ENCODE results near the gene ZFR2.

ZFR2 gene

GRCh38 chr19:3803114-3803888, 65.5 kb downstream of the ZFR2 start:
- TF ChIP-seq OSR1 (CRISPR knock-in tag; IDR thresholded peaks at IDR 0.05), result no peak
- no peak for TF ChIP-seq TOX (CRISPR knock-in tag; IDR thresholded peaks at IDR 0.05; ENCODE audit: borderline replicate concordance)
- TF ChIP-seq CREB5 (CRISPR knock-in tag; IDR thresholded peaks at IDR 0.05; ENCODE audit: low read depth), result no peak
- TF ChIP-seq ZFP3 (CRISPR knock-in tag; IDR thresholded peaks at IDR 0.05), result no peak
- ATAC-seq, result no peak

DNA sequence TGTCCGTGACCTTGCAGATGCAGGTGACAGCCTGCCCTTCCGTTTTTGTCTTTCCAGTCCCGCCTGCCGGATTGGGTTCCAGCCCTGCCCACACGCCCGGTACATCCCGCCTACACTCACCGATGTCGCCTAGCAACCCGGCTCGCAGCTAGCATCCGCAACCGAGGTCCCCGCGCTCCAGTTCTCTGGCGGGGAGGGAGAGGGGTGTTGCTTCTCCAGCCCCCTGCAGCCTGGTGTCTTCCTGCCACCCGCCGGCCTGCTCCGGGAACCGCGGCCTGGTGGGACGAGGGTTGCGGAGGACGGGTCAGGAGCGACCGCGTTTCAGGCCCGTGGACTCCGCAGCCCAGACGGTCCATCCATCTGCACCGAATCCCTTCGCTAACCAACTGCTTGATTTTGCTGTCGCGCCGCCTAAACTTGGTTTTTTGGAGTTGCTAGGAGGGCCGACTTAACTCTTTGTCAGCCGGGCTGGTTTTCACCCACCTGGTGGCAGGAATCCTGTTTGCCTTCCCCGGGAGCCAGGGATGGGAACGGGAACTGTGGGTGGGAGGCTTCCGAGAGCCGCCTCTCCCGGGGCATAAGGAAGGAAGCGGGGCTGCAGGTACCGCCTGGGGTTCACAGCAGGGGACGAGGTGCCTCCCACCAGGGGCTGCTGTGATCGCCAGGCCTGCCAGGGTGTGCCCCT, 67.3 kb downstream of the ZFR2 start:
- peak; percentile 70 for ATAC-seq
- no peak for TF ChIP-seq TCF4 (CRISPR knock-in tag; IDR thresholded peaks at IDR 0.05; ENCODE audit: borderline replicate concordance)
- TF ChIP-seq, protein P1, sequence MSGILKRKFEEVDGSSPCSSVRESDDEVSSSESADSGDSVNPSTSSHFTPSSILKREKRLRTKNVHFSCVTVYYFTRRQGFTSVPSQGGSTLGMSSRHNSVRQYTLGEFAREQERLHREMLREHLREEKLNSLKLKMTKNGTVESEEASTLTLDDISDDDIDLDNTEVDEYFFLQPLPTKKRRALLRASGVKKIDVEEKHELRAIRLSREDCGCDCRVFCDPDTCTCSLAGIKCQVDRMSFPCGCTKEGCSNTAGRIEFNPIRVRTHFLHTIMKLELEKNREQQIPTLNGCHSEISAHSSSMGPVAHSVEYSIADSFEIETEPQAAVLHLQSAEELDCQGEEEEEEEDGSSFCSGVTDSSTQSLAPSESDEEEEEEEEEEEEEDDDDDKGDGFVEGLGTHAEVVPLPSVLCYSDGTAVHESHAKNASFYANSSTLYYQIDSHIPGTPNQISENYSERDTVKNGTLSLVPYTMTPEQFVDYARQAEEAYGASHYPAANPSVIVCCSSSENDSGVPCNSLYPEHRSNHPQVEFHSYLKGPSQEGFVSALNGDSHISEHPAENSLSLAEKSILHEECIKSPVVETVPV (CRISPR knock-in tag; IDR thresholded peaks at IDR 0.05), result no peak
- TF ChIP-seq, protein P2, sequence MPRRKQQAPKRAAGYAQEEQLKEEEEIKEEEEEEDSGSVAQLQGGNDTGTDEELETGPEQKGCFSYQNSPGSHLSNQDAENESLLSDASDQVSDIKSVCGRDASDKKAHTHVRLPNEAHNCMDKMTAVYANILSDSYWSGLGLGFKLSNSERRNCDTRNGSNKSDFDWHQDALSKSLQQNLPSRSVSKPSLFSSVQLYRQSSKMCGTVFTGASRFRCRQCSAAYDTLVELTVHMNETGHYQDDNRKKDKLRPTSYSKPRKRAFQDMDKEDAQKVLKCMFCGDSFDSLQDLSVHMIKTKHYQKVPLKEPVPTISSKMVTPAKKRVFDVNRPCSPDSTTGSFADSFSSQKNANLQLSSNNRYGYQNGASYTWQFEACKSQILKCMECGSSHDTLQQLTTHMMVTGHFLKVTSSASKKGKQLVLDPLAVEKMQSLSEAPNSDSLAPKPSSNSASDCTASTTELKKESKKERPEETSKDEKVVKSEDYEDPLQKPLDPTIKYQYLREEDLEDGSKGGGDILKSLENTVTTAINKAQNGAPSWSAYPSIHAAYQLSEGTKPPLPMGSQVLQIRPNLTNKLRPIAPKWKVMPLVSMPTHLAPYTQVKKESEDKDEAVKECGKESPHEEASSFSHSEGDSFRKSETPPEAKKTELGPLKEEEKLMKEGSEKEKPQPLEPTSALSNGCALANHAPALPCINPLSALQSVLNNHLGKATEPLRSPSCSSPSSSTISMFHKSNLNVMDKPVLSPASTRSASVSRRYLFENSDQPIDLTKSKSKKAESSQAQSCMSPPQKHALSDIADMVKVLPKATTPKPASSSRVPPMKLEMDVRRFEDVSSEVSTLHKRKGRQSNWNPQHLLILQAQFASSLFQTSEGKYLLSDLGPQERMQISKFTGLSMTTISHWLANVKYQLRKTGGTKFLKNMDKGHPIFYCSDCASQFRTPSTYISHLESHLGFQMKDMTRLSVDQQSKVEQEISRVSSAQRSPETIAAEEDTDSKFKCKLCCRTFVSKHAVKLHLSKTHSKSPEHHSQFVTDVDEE (CRISPR knock-in tag; IDR thresholded peaks at IDR 0.05), result no peak

DNA sequence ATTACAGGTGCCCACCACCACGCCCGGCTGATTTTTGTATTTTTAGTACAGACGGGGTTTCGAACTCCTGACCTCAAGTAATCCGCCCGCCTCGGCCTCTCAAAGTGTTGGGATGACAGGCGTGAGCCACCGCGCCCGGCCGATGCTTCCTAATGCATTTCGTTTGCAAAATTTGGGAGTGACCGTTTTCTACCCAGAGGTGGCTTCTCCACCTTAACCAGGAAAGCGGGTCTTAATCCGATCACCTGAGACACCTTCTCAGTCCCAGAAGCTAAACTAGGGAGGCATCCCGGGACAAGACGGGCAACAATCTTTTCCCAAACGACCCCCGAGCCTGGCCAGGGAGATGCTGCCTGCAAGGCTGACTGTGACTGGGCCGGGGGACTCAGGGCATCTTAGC, 67.8 kb downstream of the ZFR2 start:
- ATAC-seq, result no peak
- TF ChIP-seq ISL1 (CRISPR knock-in tag; IDR thresholded peaks at IDR 0.05) (no peak), CREB5 (CRISPR knock-in tag; IDR thresholded peaks at IDR 0.05; ENCODE audit: low read depth) (no peak), ZFP3 (CRISPR knock-in tag; IDR thresholded peaks at IDR 0.05) (no peak), ZNF565 (CRISPR knock-in tag; conservative IDR thresholded peaks at IDR 0.05; ENCODE audit: low read depth) (no peak), TCF4 (CRISPR knock-in tag; IDR thresholded peaks at IDR 0.05; ENCODE audit: borderline replicate concordance) (no peak), TOX (CRISPR knock-in tag; IDR thresholded peaks at IDR 0.05; ENCODE audit: borderline replicate concordance) (no peak), PATZ1 (CRISPR knock-in tag; IDR thresholded peaks at IDR 0.05; ENCODE audit: borderline replicate concordance) (no peak), RARB (CRISPR knock-in tag; IDR thresholded peaks at IDR 0.05) (no peak), PPARA (CRISPR knock-in tag; IDR thresholded peaks at IDR 0.05; ENCODE audit: borderline replicate concordance) (no peak), CSDC2 (CRISPR knock-in tag; IDR thresholded peaks at IDR 0.05) (no peak), ARNTL (CRISPR knock-in tag; IDR thresholded peaks at IDR 0.05; ENCODE audit: borderline replicate concordance, low read depth) (no peak), OSR1 (CRISPR knock-in tag; IDR thresholded peaks at IDR 0.05) (no peak), ZC3H10 (CRISPR knock-in tag; IDR thresholded peaks at IDR 0.05) (no peak), BACH2 (CRISPR knock-in tag; IDR thresholded peaks at IDR 0.05; ENCODE audit: borderline replicate concordance) (no peak), GLIS3 (CRISPR knock-in tag; IDR thresholded peaks at IDR 0.05) (no peak), SNAI2 (CRISPR knock-in tag; IDR thresholded peaks at IDR 0.05) (no peak), ZNF70 (CRISPR knock-in tag; IDR thresholded peaks at IDR 0.05) (no peak)
- TF ChIP-seq, protein P3, sequence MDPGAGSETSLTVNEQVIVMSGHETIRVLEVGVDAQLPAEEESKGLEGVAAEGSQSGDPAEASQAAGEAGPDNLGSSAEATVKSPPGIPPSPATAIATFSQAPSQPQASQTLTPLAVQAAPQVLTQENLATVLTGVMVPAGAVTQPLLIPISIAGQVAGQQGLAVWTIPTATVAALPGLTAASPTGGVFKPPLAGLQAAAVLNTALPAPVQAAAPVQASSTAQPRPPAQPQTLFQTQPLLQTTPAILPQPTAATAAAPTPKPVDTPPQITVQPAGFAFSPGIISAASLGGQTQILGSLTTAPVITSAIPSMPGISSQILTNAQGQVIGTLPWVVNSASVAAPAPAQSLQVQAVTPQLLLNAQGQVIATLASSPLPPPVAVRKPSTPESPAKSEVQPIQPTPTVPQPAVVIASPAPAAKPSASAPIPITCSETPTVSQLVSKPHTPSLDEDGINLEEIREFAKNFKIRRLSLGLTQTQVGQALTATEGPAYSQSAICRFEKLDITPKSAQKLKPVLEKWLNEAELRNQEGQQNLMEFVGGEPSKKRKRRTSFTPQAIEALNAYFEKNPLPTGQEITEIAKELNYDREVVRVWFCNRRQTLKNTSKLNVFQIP (CRISPR knock-in tag; IDR thresholded peaks at IDR 0.05; ENCODE audit: borderline replicate concordance, low read depth), result no peak
- TF ChIP-seq, protein P2 (CRISPR knock-in tag; IDR thresholded peaks at IDR 0.05), result no peak
- TF ChIP-seq, protein P1 (CRISPR knock-in tag; IDR thresholded peaks at IDR 0.05), result no peak

Data from SK-N-SH treated with all-trans-retinoic acid at 6 μM for 48 hours (cell line).